Measurements from ENCODE around the gene CISD1.

The CISD1 gene

DNA sequence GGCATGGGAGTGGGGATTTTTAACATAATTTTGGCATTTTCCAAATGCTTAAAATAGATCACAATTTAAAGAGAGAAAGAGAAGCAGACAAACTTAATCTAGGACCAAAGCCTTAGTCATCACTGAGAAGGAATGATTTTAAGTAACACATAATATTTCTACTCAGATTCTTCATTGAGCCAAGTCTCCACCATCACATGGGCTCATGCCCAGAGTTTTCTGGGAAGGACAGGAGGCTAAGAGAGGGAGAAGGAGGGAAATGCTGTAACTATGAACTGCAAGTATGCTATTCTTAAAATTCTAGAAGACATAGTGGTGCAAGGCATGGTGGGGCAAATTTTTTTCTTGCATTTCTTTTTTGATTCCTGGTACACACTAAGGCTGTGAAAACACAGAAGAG is 42.1 kb downstream of the CISD1 start:
- no peak for DNase-seq (ENCODE audit: low spot score)

DNA sequence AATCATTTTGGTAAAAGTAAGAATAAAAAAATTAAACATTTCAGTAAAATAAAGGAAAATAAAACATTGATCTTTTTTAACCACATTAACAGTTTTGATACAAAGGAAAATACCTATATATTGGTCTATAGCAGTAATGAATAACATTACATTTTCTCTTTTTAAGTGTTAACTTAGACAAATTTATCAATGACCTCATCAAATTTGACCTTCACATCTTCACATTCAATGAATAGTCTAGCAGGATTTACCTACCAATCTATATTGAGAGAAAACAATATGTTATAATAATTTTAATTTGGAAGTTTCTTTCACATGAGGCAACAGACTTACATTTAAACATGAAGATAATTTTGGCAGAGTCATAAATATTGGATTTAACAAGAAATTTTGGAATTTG is 47.9 kb downstream of the CISD1 start:
- DNase-seq (ENCODE audit: low spot score), result no peak

GRCh38 chr10:58318346-58318745 is 49.4 kb downstream of the CISD1 start:
- peak; percentile 61 for DNase-seq (ENCODE audit: low spot score)

GRCh38 chr10:58319599-58319998 is 50.6 kb downstream of the CISD1 start:
- no peak for DNase-seq (ENCODE audit: low spot score)

DNA sequence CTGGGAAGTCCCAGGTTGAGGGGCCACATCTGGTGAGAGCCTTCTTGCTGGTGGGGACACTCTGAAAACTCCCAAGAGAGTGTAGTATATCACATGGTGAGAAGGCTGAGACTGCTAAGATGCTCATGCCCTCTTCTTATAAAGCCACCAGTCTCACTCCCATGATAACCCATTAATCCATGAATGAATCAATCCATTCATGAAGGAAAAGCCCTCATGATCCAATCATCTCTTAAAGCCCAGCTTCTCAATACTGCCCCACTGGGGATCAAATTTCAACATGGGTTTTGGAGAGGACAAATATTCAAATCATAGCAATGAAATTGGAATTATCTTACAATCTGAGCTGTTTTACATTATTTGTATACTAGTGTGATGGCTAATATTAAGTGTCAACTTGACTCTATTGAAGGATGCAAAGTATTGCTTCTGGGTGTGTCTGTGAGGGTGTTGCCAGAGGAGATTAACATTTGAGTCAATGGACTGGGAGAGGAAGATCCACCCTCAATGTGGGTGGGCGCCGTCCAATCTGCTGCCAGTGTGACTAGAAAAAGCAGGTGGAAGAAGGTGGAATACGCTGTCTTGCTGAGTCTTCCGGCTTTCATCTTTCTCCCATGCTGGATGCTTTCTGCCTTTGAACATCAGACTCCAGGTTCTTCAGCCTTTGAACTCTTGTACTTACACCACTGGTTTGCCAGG is 51.5 kb downstream of the CISD1 start:
- no peak for DNase-seq (ENCODE audit: low spot score)

- DNase-seq (ENCODE audit: low spot score), result no peak
Measured at GRCh38 chr10:58322072-58322834, 53.3 kb downstream of the CISD1 start.

- DNase-seq (ENCODE audit: low spot score), result no peak
Measured at GRCh38 chr10:58322835-58323209, 53.9 kb downstream of the CISD1 start.

- peak; percentile 36 for DNase-seq (ENCODE audit: low spot score)
Measured at GRCh38 chr10:58326967-58327381, 58.0 kb downstream of the CISD1 start.

- DNase-seq (ENCODE audit: low spot score), result no peak
Measured at GRCh38 chr10:58328233-58328632, 59.3 kb downstream of the CISD1 start.

DNA sequence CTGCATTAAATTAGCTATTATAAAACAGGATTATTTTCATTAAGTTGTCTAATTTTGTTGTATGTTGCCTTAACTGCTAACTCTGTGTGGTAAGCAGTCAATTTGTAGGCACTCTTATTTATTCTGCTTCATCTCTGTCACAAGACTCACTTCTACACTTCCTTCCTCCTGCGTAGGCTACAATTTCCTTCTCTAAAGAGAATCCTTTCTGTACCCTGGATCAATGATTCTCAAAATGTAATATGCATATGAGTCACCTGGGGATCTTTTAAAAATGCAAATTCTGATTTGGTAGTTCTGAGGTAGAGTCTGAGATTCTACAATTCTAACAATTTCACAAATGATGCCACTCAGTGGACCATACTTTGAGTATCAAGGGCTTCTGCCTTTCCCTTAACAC is 61.5 kb downstream of the CISD1 start:
- no peak for DNase-seq (ENCODE audit: low spot score)

DNA sequence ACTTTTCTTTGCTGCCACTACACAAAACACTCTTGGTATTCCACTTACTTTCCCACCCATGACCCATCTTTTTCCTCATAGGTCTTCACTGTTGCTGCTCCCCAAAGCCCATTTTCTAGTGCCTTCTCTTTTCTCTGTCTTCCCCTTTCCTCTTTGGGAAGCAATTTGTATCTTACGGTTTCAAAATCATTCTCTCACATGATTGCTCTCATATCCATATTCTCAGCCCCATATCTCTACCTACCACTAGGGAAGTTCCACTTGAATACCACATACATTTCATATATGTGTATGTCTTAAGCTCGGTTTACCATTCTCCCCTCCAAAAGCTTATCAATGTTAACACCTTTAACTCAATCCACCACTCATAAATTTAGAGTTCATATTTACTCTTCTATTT is 62.7 kb downstream of the CISD1 start:
- DNase-seq (ENCODE audit: low spot score), result no peak

DNA sequence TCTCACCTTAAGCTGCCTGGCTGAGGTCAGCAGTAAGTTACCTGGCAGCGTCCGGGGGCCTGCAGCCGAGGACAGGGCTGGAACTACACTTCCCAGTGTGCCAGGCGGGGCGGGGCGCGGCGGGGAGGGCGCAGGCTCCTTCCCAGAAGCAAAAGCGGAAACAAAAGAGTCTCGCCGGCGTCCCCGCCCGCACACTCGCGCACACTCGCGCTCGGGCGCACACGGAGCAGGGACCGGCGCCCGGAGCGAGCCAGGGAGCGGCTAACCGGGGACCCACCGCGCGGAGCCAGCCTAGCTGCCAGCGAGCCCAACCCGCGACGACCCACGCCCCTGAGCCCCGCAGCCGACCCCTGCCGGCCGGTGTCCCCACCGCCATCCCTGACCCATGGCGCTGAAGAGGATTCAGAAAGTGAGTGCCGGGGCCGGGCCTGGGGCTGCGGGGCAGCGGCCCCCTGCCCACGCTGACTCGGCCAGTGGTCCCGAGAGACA is 65.9 kb downstream of the CISD1 start, which contains the start of gene UBE2D1:
Gene UBE2D1 (plus strand): TSS at position 190 of the 489 bp plus-strand sequence. CDS start 196 bp downstream, at position 386.
- DNase-seq (ENCODE audit: low spot score), result peak; percentile 98

GRCh38 chr10:58335306-58336005 is 66.5 kb downstream of the CISD1 start:
- DNase-seq (ENCODE audit: low spot score), result no peak

DNA sequence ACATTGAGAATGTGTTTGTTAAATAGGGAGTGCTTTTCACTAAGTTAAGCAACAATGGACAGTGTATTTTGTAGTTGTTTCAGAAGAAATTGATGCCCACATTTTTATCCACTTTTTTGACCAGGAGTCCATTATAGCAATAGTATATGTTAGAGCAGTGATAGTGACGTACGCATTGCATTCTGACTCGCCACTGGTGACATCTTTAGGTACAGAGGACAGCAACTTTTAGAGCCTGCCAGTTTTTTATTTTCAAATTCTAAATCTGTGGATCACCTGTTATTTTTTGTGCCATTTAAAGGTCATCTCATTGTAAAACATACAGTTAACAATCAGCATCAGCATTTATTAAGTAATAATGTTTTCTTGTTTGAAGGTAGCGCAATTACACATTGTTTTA is 67.3 kb downstream of the CISD1 start:
- no peak for DNase-seq (ENCODE audit: low spot score)

Data from D341Med (cell line).